HG02885 (cell line): ENCODE measurements around the gene S100A9.
"Not testable (repeated sequence)": the region's sequence is repeated elsewhere in the genome, so short reads cannot be mapped to it uniquely, and the experiment has no call there.

Experiments
- ATAC-seq: cut with Tn5 transposase; IDR thresholded peaks from one replicate; pipeline ENCODE4 v1.9.1; 2021; ENCODE audit warnings: mild to moderate bottlenecking; ENCODE audit not compliant: unreplicated experiment, poor library complexity

S100A9 gene

GRCh38 chr1:153403421-153404085 lies 45.9 kb downstream of the S100A9 start:
- ATAC-seq: no peak

- no peak for ATAC-seq
Measured at GRCh38 chr1:153404086-153404635, 46.5 kb downstream of the S100A9 start.

DNA sequence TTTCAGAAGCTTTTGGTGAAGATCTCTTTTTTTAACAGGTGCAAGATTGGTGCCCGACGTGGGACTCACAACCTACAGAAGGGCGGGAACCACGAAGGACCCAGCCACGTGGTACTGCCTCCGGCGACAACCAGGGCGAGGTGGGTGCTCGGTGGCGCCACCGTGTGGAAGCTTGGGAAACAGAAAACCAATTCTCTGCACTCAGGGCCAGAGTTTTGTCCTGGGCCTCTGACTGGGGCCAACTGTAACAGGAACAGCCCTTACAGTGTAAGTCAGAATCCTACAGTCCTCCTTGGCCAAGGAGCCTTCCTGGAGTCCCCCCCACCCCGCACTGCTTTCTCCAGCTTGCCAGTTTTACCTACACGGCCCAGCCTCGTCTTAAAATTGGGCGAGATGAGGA lies 47.1 kb downstream of the S100A9 start:
- ATAC-seq: no peak

DNA sequence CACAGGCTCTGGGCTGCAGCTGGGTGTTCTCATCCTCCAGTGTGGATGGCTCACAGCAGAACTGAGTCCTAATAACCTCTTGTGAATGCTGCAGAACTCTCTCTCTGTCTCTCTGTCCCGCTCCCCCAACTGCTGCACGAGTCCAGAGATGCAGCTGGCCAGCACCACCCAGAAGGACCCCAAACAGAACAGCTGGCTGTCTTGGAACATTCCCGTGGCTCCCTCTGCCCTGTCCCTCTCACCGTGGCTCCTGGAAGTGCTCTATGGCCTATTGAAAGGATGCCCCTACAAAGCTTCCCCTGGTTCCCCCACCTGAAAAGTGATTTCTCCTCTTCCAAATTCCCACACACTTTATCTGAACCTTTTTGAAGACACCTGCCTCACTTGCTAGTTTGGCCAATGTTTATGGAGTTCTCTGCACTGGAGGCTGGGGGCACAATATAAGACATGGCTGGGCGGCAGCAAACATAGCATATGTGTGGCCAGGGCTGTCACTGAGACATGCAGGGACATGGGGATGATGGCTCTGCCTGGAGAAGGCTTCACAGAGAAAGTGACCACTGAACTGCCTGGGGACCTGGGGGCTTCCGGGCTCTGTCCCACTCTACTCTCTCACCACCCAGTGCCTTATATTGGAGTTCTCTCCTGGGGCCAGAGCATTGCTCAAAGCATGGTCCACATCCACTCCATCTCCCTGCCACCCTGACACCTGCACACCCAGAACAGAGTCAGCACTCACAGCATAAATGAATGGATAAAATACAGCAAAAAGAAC lies 48.4 kb downstream of the S100A9 start:
- ATAC-seq: not testable (repeated sequence)

- not testable (repeated sequence) for ATAC-seq
Measured at GRCh38 chr1:153407274-153407673, 49.6 kb downstream of the S100A9 start.
